Stimulated activated CD4-positive, alpha-beta T cell treated with anti-CD3 and anti-CD28 coated beads, Interleukin-2, amount 100 ng/mL, for 4 hours (primary cell): Measurements from ENCODE around the gene RTN4R.
"Not testable (repeated sequence)": the region's sequence is repeated elsewhere in the genome, so short reads cannot be mapped to it uniquely, and the experiment has no call there.

Source experiments
- DNase-seq: peaks from one replicate; pipeline ENCODE4 v3.0.0-alpha.2; 2020; ENCODE audit warnings: low read depth

The RTN4R gene

DNA sequence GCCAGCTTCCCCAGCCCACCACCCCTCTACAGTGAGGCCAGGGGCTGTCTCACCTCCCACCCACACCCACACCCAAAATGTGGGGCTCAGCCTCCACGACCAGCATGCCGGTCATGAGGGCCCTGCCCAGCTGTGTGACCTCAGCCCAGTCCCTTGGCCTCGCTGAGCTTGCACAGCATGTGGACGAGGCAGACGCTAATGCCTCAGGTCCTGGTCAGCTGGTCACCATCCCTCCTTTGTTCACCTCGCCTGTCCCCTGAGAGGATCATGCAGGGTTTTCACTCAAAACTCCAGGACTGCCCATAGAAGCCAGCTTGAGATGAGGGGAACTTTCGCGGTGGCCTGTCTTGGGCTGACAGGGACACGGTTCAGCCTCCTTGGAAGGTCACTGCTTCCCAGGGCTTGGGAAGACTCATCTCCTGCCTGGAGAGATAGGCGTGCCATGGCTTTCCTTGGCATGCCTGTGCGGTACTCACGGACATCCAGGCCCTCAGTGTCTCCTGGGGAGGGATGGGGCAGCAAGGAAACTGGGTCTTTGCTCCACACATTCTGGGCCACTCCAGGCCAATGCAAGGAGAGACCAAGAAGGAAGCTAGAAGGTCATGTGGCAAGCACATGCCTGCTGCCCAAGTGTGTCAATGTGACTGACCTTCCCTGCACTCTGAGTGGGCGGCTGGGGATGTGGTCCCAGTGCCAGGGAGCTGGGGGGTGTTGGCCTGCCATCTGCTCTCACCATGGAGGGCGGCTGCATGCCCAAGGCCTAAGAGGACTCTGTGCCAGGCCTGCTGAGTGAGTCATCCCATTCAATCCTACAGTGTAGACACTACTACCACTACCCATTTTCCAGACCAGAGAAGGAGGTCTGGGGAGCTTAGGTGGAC is 3.2 kb upstream of the RTN4R start:
- no peak for DNase-seq

GRCh38 chr22:20270190-20271113 is 2.3 kb upstream of the RTN4R start:
- DNase-seq = not testable (repeated sequence)

DNA sequence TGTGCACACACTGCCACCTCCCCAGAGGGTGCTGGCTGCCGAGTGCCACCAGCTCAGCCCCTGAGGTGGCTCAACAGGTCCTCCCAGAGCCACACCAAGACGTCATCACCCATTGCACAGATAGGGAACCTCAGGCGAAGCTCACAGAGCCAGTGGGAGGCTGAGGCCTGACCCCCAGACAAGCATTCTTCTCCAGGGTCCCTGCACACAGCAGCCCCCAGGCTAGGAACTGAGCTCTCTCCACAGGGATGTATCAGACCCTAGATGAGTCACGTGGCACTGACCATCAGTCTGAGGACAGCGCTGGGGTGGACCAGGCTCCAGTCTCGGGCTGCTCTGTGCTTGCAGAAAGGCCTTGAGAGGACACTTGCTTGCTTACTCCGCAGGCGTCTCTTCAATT is 1.6 kb upstream of the RTN4R start:
- DNase-seq = not testable (repeated sequence)

GRCh38 chr22:20269201-20269600 is 1.1 kb upstream of the RTN4R start:
- DNase-seq = not testable (repeated sequence)

GRCh38 chr22:20267441-20268278 is 458 bp downstream of the RTN4R start:
- DNase-seq = no peak

DNA sequence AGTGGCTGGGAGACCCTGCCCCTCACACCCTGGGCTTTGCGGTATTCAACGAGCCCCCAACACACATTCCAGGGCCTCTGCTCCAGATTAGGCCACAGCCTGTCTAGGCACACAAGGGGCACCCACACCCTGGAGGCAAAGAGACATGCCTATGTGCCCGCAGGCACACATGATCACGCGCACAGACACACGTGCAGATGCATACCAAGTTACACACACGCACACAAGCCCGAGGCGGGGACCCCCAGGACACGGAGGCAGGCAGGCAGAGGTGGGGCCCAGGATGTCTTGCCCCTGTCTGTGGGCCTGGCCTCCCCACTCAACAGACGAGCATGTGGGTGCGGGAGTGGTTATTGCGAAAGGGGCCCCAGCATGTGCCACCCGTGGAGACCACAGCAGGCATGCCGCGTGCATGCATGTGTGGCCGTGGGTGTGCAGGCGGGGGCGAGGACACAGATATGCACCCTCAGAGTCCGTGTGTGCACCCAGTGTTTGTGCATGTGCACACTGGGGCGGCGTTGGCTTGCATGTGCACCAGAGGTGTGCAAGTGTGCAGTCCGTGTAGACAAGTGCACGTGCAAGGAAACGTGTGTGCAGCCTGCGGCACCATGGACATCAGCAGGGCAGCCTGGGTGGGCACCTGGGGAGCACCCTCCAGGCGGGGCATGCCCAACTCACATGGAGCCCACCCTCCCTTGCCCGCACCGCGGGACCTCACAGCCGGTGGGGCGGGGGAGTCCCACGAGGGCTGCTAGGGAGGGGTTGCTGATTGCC is 1.3 kb downstream of the RTN4R start:
- DNase-seq = not testable (repeated sequence)

DNA sequence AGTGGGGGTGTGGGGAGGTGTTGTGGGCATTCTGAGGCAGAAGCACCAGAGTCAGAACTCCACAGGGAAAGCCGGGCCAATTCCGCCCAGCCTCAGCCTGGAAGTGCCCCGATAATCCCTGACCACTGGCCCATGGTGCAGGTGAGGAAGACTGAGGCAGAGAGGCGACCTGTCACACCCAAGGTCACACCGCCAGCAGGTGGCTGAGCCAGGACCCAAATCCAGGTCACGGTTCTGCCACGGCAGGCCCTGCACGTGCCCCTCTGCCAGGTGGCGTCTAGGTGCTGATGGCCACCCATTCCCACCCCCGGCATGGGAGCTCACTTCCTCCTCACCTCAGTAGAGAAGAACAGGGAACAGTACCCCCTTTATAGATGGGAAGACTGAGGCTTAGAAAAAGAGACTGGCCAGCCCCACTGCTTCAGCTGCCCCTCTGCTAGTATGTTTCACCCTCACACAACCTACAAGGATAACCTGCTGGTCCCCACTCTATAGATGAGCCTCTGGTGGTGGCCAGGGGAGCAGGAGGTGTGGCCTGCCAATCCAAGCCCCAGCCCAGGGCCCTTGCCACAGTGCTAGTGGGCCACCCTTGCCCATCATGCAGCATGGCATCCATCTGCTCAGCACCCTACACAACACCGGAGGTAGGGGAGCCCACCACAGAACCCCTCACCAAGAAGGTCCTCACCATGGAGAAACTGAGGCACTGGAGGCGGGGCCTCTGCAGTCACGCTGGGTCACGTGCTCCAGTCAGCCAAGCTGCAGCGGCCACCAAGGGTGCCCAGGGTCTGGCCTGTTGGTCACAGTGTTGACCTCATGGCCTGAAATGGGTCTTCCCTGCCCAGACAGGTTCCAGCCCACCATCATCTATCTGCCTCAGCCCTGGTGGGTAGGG is 2.1 kb downstream of the RTN4R start:
- DNase-seq = not testable (repeated sequence)

DNA sequence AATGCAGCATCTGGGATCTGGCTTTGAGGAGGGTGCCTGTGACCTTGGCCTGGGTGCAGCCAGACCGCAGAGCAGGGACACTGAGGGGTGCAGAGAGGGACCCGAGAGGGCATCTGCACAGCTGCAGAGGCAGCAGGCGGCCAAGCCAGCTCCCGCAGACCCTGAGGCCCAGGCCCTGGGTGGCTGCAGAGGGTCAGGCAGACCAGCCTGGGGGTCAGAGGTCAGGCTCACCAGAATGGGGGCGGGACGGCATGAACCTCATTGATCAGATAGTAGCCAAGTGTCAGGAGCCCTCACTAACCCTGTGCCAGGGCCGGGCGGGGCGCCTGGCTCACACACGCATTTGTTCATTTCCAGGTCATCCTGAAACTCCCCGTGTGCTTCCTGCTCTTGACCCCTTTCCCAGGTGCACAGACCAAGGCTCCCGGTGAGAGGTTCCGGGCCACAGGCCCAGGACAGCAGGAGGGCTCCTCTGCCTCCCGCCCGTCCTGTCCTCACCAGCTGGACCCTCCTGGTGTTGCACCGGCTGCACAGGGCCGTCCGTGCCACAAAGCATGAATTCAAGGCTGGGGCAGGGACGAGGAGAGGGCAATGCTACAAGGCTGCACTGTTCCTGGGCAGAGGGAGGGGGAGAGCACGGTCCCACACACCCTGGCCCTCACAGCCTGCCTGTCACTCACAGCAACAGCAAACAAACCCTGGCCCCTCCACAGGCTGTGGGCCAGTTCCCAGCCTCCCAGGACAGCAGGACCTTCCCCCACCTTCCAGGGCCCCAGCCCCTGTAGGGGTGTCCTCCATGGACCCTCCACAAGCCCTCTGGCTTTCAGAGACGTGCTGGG is 3.3 kb downstream of the RTN4R start:
- no peak for DNase-seq

DNA sequence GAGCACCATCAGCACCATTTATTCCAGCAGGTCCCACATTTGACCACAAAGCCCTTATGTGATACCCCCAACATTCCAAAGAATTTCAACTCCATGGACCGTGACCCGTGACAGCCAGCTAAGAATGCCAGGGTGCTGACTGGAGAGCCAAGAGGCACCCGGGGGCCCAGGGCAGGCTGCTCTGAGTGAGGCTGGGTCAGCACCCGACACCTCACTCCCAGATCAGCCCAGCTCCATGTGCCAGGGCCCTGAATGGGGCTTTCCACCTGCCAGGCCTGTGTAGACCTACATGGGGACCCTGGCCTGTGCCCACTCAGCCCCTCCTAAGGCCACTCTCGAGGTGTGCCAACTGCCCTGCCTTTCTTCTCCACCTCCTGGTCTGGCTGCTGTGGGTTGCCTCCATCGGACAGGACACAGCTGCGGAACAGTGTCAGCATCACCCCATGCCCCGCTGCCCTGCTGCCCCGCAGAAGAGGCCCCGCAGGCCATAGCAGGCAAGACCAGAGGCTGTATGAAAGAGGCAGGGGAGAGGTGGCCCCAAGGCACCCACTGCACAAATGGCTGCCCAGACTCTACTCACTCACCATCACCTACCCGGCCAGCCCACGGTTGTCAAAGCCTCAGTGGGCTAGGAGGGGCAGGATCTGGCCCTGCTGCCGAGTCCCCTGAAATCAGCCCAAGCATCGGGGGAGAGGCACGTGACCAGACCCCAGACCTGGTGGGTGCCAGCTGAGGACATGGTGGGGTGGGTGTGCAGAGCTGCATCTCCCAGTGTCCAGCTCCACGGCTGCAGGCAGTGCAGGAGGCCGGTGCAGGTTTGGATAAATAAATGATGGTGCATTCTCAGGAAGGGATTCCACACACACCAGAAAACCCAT is 4.5 kb downstream of the RTN4R start:
- not testable (repeated sequence) for DNase-seq

- no peak for DNase-seq
Observed at GRCh38 chr22:20262582-20263147, 5.5 kb downstream of the RTN4R start.

GRCh38 chr22:20261848-20262581 is 6.1 kb downstream of the RTN4R start:
- DNase-seq = no peak

GRCh38 chr22:20260071-20260765 is 7.9 kb downstream of the RTN4R start:
- DNase-seq = no peak

DNA sequence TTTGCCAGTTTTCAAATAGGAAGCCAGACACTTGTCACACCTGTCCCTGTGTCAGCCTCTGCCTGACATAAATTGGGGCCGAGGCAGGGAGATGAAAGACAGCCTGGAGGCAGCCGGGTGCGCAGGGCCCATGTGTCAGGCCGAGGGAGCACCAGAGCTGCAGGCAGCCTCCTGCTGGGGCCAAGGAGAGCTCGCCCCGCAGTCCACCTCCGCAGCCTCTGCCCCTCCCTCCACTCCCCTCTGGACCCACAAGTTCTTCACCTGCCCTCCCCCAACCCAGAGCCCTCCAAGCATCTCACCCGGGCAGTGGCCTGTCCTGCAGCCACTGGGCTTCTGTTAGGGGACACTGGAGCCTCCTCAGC is 8.8 kb downstream of the RTN4R start:
- no peak for DNase-seq

DNA sequence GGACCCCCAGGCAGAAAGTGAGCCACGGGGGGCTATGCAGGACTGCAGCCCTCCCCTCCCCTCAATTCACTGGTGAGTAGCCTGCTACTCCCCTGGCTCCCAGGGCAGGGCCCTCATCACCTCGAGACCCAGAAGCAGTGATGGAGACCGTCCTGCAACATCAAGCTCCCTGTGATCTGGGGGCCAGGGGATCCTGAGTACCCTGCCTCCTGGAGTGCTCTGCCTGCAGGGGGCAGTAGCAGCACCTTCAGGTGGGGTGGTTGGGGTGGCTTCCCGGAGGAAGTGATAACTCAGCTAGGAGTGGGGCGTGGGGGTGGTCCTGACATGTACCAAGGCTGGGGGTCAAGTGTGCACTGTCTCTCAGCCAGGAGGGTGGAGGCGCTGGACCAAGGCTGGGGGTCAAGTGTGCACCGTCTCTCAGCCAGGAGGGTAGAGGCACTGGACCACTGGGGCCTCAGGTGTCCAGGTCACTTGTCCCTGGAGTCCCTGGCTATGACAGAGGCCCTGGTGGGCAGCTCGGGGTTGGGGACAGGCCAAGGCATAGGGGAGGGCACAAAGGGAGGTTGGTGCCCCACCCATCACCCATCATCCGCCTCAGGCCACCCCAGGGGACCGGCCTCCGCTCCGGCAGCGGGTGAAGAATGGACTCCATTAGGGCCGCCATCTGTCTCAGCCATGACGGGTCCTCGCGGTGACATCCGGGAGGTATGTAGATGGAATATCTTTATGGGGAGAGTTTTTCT is 9.4 kb downstream of the RTN4R start:
- DNase-seq = no peak

GRCh38 chr22:20258021-20258299 is 10.2 kb downstream of the RTN4R start:
- no peak for DNase-seq
